HCT116 (cell line): ENCODE data around the gene CD72. TPM values are rescaled to one million over a fixed set of nuclear protein-coding genes. Genes with fewer than 3 reads are reported as not detected.
A peak's percentile ranks its signal among the peaks of the same experiment; 100 is the strongest.

Source experiments
- ATAC-seq: fragments of 200-7000 bp; cut with Tn5 transposase; 2 replicates; pipeline ENCODE4 v1.9.1; 2020; ENCODE audit warnings: mild to moderate bottlenecking, moderate library complexity
- BruUV-seq: library from RNA; stranded (reverse); fragments of 400-500 nt; replicated peaks from 2 replicates; lab custom pipeline; 2021; lab: Mats Ljungman, UMichigan
- CTCF ChIA-PET: fragments of 300-600 bp; sonication (Branson Sonifier 250); formaldehyde crosslinking; loops from one replicate; lab custom pipeline; 2021; ENCODE audit warnings: antibody characterized with exemption; lab: Charles Lee
- POLR2A ChIA-PET: fragments of 300-600, 350-600 bp; sonication (Branson Sonifier 250); formaldehyde crosslinking; loops from one replicate; lab custom pipeline; 2021; ENCODE audit warnings: antibody characterized with exemption; lab: Charles Lee
- RAD21 ChIA-PET, 2 experiments: fragments of 300-600 bp; sonication (Branson Sonifier 250); formaldehyde crosslinking; loops; one replicate each; lab custom pipeline; 2023; ENCODE audit warnings: low total read pairs in 2 of 2; ENCODE audit not compliant: uncharacterized antibody in 2 of 2, unreplicated experiment in 2 of 2, low non-redundant PET in 1 of 2; lab: Charles Lee
- DNase-seq: peaks from one replicate; pipeline ENCODE4 v3.0.0-alpha.2; 2010; ENCODE audit warnings: low read depth, low spot score
- H2AFZ ChIP-seq: fragments of 200-600 bp; shearing (Covaris generic), sonication (generic); 2 replicates; pipeline ENCODE4 v1.6.1; 2017; ENCODE audit warnings: low read depth, mixed run types, mixed read lengths, antibody characterized with exemption, low read length; ENCODE audit not compliant: poor library complexity, severe bottlenecking
- H3K27ac ChIP-seq: 2 replicates; pipeline ENCODE4 v1.5.1; 2012; ENCODE audit warnings: low read depth, low read length
- H3K27me3 ChIP-seq: fragments of 200-600 bp; sonication (generic); 2 replicates; pipeline ENCODE4 v1.6.1; 2016; ENCODE audit warnings: mixed run types, low read length, mixed read lengths; ENCODE audit not compliant: insufficient read depth
- H3K36me3 ChIP-seq, 2 experiments: fragments of 200-500 bp in 1 of 2; fragments of 200-600 bp in 1 of 2; sonication (Bioruptor generic) in 1 of 2; sonication (generic) in 1 of 2; 2 replicates each; pipeline versions ENCODE4 v1.5.1 to v1.6.1; 2014 to 2016; ENCODE audit warnings: low read length in 2 of 2, inconsistent platforms in 1 of 2, mixed read lengths in 1 of 2, mixed run types in 1 of 2; ENCODE audit not compliant: insufficient read depth in 2 of 2, control insufficient read depth in 1 of 2
- H3K4me1 ChIP-seq, 2 experiments: fragments of 200-600 bp in 1 of 2; sonication (generic) in 1 of 2; 2 replicates each; pipeline versions ENCODE4 v1.5.1 to v1.6.1; 2012 to 2017; ENCODE audit warnings: low read length in 2 of 2, inconsistent platforms in 1 of 2, mild to moderate bottlenecking in 1 of 2, mixed read lengths in 1 of 2, mixed run types in 1 of 2, moderate library complexity in 1 of 2; ENCODE audit not compliant: insufficient read depth in 2 of 2, control insufficient read depth in 1 of 2
- H3K4me2 ChIP-seq: fragments of 200-600 bp; sonication (generic); 2 replicates; pipeline ENCODE4 v1.6.1; 2017; ENCODE audit warnings: mixed run types, low read length, mixed read lengths
- H3K4me3 ChIP-seq, 2 experiments: fragments of 200-600 bp in 1 of 2; sonication (generic) in 1 of 2; replicated peaks in 1 of 2; 2 replicates each; pipeline ENCODE4 v1.5.1; 2011 to 2016; ENCODE audit warnings: low read length in 2 of 2, control low read depth in 1 of 2, low read depth in 1 of 2, mild to moderate bottlenecking in 1 of 2, mixed read lengths in 1 of 2, mixed run types in 1 of 2
- H3K79me2 ChIP-seq: fragments of 200-600 bp; sonication (generic); 2 replicates; pipeline ENCODE4 v1.6.1; 2017; ENCODE audit warnings: mild to moderate bottlenecking, mixed run types, low read length, moderate library complexity, mixed read lengths; ENCODE audit not compliant: insufficient read depth
- H3K9ac ChIP-seq: fragments of 200-600 bp; sonication (generic); 2 replicates; pipeline ENCODE4 v1.6.1; 2016; ENCODE audit warnings: low read length, mixed read lengths
- H3K9me2 ChIP-seq: fragments of 200-600 bp; sonication (generic), shearing (Covaris generic); 2 replicates; pipeline ENCODE4 v1.6.1; 2017; ENCODE audit warnings: mixed run types, mild to moderate bottlenecking, moderate library complexity; ENCODE audit not compliant: insufficient read depth
- H3K9me3 ChIP-seq, 2 experiments: fragments of 200-500 bp in 1 of 2; fragments of 200-600 bp in 1 of 2; sonication (Bioruptor generic) in 1 of 2; sonication (generic) in 1 of 2; 2 replicates each; pipeline ENCODE4 v1.6.1; 2014 to 2017; ENCODE audit warnings: low read length in 2 of 2, mixed read lengths in 2 of 2, inconsistent platforms in 1 of 2, low read depth in 1 of 2, mild to moderate bottlenecking in 1 of 2, mixed run types in 1 of 2, moderate library complexity in 1 of 2; ENCODE audit not compliant: control insufficient read depth in 1 of 2, insufficient read depth in 1 of 2
- H4K20me1 ChIP-seq: fragments of 200-600 bp; sonication (generic), shearing (Covaris generic); 2 replicates; pipeline ENCODE4 v1.6.1; 2017; ENCODE audit warnings: mixed run types, mild to moderate bottlenecking, moderate library complexity; ENCODE audit not compliant: insufficient read depth
- CEBPB ChIP-seq: IDR thresholded peaks from 2 replicates; pipeline ENCODE4 v1.6.1; 2012; ENCODE audit warnings: low read depth
- CTCF ChIP-seq, 3 experiments: fragments of 200-600 bp in 1 of 3; sonication (generic) in 1 of 3; IDR thresholded peaks in 2 of 3; conservative IDR thresholded peaks in 1 of 3; 2 replicates each; pipeline ENCODE4 v1.5.1; 2012 to 2017; ENCODE audit warnings: low read depth in 2 of 3, low read length in 2 of 3, antibody characterized with exemption in 1 of 3, borderline replicate concordance in 1 of 3, control low read depth in 1 of 3, mild to moderate bottlenecking in 1 of 3, mixed read lengths in 1 of 3, mixed run types in 1 of 3, moderate library complexity in 1 of 3; ENCODE audit not compliant: insufficient read depth in 1 of 3
- EGR1 ChIP-seq: IDR thresholded peaks from 2 replicates; pipeline ENCODE4 v1.6.1; 2012; ENCODE audit warnings: low read depth
- ELF1 ChIP-seq: IDR thresholded peaks from 2 replicates; pipeline ENCODE4 v1.6.1; 2012; ENCODE audit warnings: low read depth, borderline replicate concordance
- FOSL1 ChIP-seq: IDR thresholded peaks from 2 replicates; pipeline ENCODE4 v1.6.1; 2012; ENCODE audit warnings: low read depth
- MAX ChIP-seq: IDR thresholded peaks from 2 replicates; pipeline ENCODE4 v1.6.1; 2012
- POLR2A ChIP-seq: IDR thresholded peaks from 2 replicates; pipeline ENCODE4 v1.7.0; 2011; ENCODE audit warnings: borderline replicate concordance; ENCODE audit not compliant: insufficient read depth, insufficient read length; ENCODE audit errors: extremely low read depth
- POLR2AphosphoS5 ChIP-seq: IDR thresholded peaks from 2 replicates; pipeline ENCODE4 v1.6.1; 2011; ENCODE audit warnings: mild to moderate bottlenecking, low read depth, low read length, moderate library complexity
- REST ChIP-seq: IDR thresholded peaks from 2 replicates; pipeline ENCODE4 v1.6.1; 2012; ENCODE audit warnings: low read depth
- SIN3A ChIP-seq: IDR thresholded peaks from 2 replicates; pipeline ENCODE4 v1.6.1; 2012; ENCODE audit warnings: low read depth
- SRF ChIP-seq: IDR thresholded peaks from 2 replicates; pipeline ENCODE4 v1.6.1; 2012; ENCODE audit warnings: low read depth
- ZBTB33 ChIP-seq: IDR thresholded peaks from 2 replicates; pipeline ENCODE4 v1.6.1; 2011; ENCODE audit warnings: mild to moderate bottlenecking, low read length, moderate library complexity; ENCODE audit not compliant: insufficient replicate concordance; ENCODE audit errors: extremely low read depth
- ZFX ChIP-seq: fragments of 450-650 bp; IDR thresholded peaks from 2 replicates; pipeline ENCODE4 v1.6.1; 2017
- ZNF274 ChIP-seq: fragments of 200-500 bp; sonication (Bioruptor generic); IDR thresholded peaks from 2 replicates; pipeline ENCODE4 v1.6.1; 2014; ENCODE audit warnings: mild to moderate bottlenecking, low read depth, low read length, inconsistent platforms
- intact Hi-C: fragments of 100-400 bp; cut with micrococcal nuclease; formaldehyde crosslinking; loops from 2 replicates; pipeline ENCODE4 v1.10.0; 2022
- total RNA-seq: library from RNA; stranded (reverse); gene quantifications from one replicate; pipeline ENCODE4 v1.2.1, GENCODE V29; 2021; ENCODE audit not compliant: unreplicated experiment

CD72 gene
- total RNA-seq, 1 experiment from 2014 or later: 1.6 TPM

GRCh38 chr9:35606138-35606504, 12.1 kb downstream of the CD72 start:
- CTCF ChIA-PET: no interaction called here
- Histone ChIP-seq H3K27ac (peak overlapping the region; percentile 82), H3K36me3 (peaks cover 3 to 12% of the 10 kb centered on the region in 2 experiments; a peak in 3 of 4 replicates), H3K79me2 (peaks cover 21% of the 10 kb centered on the region; the same call in 1 of the 2 replicates), H3K4me2 (peak overlapping the region; percentile 92), H3K27me3 (no peaks in the 10 kb centered on the region)
- no peak for DNase-seq
- TSS peak; percentile 50 for BruUV-seq
- no peak for TF ChIP-seq CTCF (IDR thresholded peaks at IDR 0.05 in 2 of 3, conservative IDR thresholded peaks at IDR 0.05 in 1 of 3; ENCODE audit: borderline replicate concordance in 1 of 3, insufficient read depth in 1 of 3, low read depth in 2 of 3, low read length in 2 of 3)
- TF ChIP-seq FOSL1: no peak
- no peak for TF ChIP-seq ZFX
- no peak for TF ChIP-seq ELF1
- no peak for TF ChIP-seq POLR2A
- TF ChIP-seq ZBTB33: no peak
- TF ChIP-seq SRF: no peak
- no peak for TF ChIP-seq POLR2AphosphoS5
- TF ChIP-seq EGR1: no peak
- no peak for TF ChIP-seq CEBPB
- no peak for TF ChIP-seq REST
- TF ChIP-seq SIN3A: no peak
- no peak for TF ChIP-seq ZNF274
- TF ChIP-seq MAX: no peak
- TF ChIP-seq, all 23 proteins: peak for 0
- no peaks in the 10 kb centered on the region for H4K20me1 ChIP-seq
- peak overlapping the region; percentile 75 for H3K9ac ChIP-seq
- RAD21 ChIA-PET: no interaction called here
- H3K4me3 ChIP-seq: peak overlapping the region; percentile 76 to 85
- no peak for ATAC-seq
- POLR2A ChIA-PET: no interaction called here
- no peaks in the 10 kb centered on the region for H3K9me3 ChIP-seq
- H3K4me1 ChIP-seq: peaks cover 15 to 30% of the 10 kb centered on the region in 2 experiments; a peak in 3 of 4 replicates
- intact Hi-C loops: no loop called here
- no peak overlapping the region for H2AFZ ChIP-seq
- no peaks in the 10 kb centered on the region for H3K9me2 ChIP-seq
